IMR-90 (cell line): ENCODE data around the gene RBM23. TPM values are rescaled to one million over a fixed set of nuclear protein-coding genes. Genes with fewer than 3 reads are reported as not detected.

Experiments used
- ATAC-seq: fragments of 200-7000 bp; cut with Tn5 transposase; 2 replicates; pipeline ENCODE4 v1.9.1; 2020; ENCODE audit warnings: low read depth, mild to moderate bottlenecking, moderate library complexity
- BruUV-seq: library from RNA; stranded (reverse); fragments of 400-500 nt; replicated peaks from 2 replicates; lab custom pipeline; 2021; lab: Mats Ljungman, UMichigan
- CTCF ChIA-PET: fragments of 300-600 bp; formaldehyde crosslinking; extraction: SDS; loops from one replicate; lab custom pipeline; 2021; ENCODE audit warnings: antibody characterized with exemption; lab: Yijun Ruan, JAX
- POLR2A ChIA-PET: fragments of 300-600 bp; sonication (Branson Sonifier 250); formaldehyde crosslinking; loops from one replicate; lab custom pipeline; 2022; ENCODE audit warnings: antibody characterized with exemption; ENCODE audit not compliant: unreplicated experiment; lab: Charles Lee
- DNase-seq: peaks from one replicate; pipeline ENCODE4 v3.0.0; 2013
- H2AFZ ChIP-seq: replicated peaks from 2 replicates; pipeline ENCODE3; 2013; ENCODE audit warnings: low read length, mild to moderate bottlenecking; ENCODE audit not compliant: poor library complexity
- H2AK5ac ChIP-seq: 2 replicates; pipeline ENCODE4 v1.6.1; 2013; ENCODE audit warnings: low read depth, low read length, inconsistent platforms
- H2AK9ac ChIP-seq: replicated peaks from 2 replicates; pipeline ENCODE3; 2013; ENCODE audit warnings: mild to moderate bottlenecking, low read depth, low read length, moderate library complexity; ENCODE audit not compliant: poor library complexity
- H2BK120ac ChIP-seq: 2 replicates; pipeline ENCODE4 v1.6.1; 2013; ENCODE audit warnings: low read depth, low read length, inconsistent platforms
- H2BK15ac ChIP-seq: 3 replicates; pipeline ENCODE4 v1.6.1; 2013; ENCODE audit warnings: low read depth, low read length, inconsistent platforms
- H2BK20ac ChIP-seq: 2 replicates; pipeline ENCODE4 v1.6.1; 2013; ENCODE audit warnings: low read depth, mild to moderate bottlenecking, inconsistent platforms, low read length, moderate library complexity
- H2BK5ac ChIP-seq: 2 replicates; pipeline ENCODE4 v1.6.1; 2013; ENCODE audit warnings: mild to moderate bottlenecking, low read depth, low read length, inconsistent platforms; ENCODE audit not compliant: poor library complexity, severe bottlenecking
- H3K14ac ChIP-seq: replicated peaks from 2 replicates; pipeline ENCODE4 v1.6.1; 2013; ENCODE audit warnings: low read depth, low read length, inconsistent platforms
- H3K18ac ChIP-seq: 2 replicates; pipeline ENCODE4 v1.6.1; 2013; ENCODE audit warnings: low read depth, low read length, control low read depth
- H3K23ac ChIP-seq: 2 replicates; pipeline ENCODE4 v1.6.1; 2013; ENCODE audit warnings: low read depth, low read length, inconsistent platforms
- H3K27ac ChIP-seq: 2 replicates; pipeline ENCODE4 v1.5.1; 2013; ENCODE audit warnings: mild to moderate bottlenecking, control low read depth, low read length; ENCODE audit not compliant: insufficient read depth
- H3K27me3 ChIP-seq: 2 replicates; pipeline ENCODE4 v1.6.1; 2013; ENCODE audit warnings: low read length; ENCODE audit not compliant: control insufficient read depth, insufficient read depth
- H3K36me3 ChIP-seq: 2 replicates; pipeline ENCODE4 v1.6.1; 2013; ENCODE audit warnings: low read length, mixed read lengths; ENCODE audit not compliant: control insufficient read depth, insufficient read depth
- H3K4ac ChIP-seq: 2 replicates; pipeline ENCODE4 v1.6.1; 2013; ENCODE audit warnings: low read depth, low read length, inconsistent platforms
- H3K4me1 ChIP-seq: 2 replicates; pipeline ENCODE4 v1.6.1; 2013; ENCODE audit warnings: low read length, mixed read lengths; ENCODE audit not compliant: control insufficient read depth, insufficient read depth
- H3K4me2 ChIP-seq: 2 replicates; pipeline ENCODE4 v1.6.1; 2013; ENCODE audit warnings: low read depth, mild to moderate bottlenecking, control low read depth, low read length, moderate library complexity
- H3K4me3 ChIP-seq: 2 replicates; pipeline ENCODE4 v1.5.1; 2013; ENCODE audit warnings: low read depth, mild to moderate bottlenecking, control low read depth, low read length, moderate library complexity; ENCODE audit not compliant: insufficient read depth
- H3K56ac ChIP-seq: 2 replicates; pipeline ENCODE4 v1.6.1; 2013; ENCODE audit warnings: low read length, inconsistent platforms; ENCODE audit not compliant: insufficient read depth; ENCODE audit errors: extremely low read depth
- H3K79me1 ChIP-seq, 2 experiments: 2 replicates each; pipeline ENCODE4 v1.6.1; 2013; ENCODE audit warnings: low read length in 2 of 2, inconsistent platforms in 1 of 2, low read depth in 1 of 2
- H3K9ac ChIP-seq: 2 replicates; pipeline ENCODE4 v1.6.1; 2013; ENCODE audit warnings: low read depth, low read length, control low read depth
- H3K9me1 ChIP-seq: 2 replicates; pipeline ENCODE4 v1.6.1; 2013; ENCODE audit warnings: low read length, inconsistent platforms; ENCODE audit not compliant: insufficient read depth
- H3K9me3 ChIP-seq: 2 replicates; pipeline ENCODE4 v1.6.1; 2013; ENCODE audit warnings: low read length; ENCODE audit not compliant: control insufficient read depth, insufficient read depth
- H4K20me1 ChIP-seq: 2 replicates; pipeline ENCODE4 v1.6.1; 2013; ENCODE audit warnings: low read length, inconsistent platforms; ENCODE audit not compliant: insufficient read depth
- H4K5ac ChIP-seq: 2 replicates; pipeline ENCODE4 v1.6.1; 2013; ENCODE audit warnings: mild to moderate bottlenecking, low read depth, low read length, control low read depth
- H4K8ac ChIP-seq, 2 experiments: 2 replicates each; pipeline ENCODE4 v1.6.1; 2013; ENCODE audit warnings: low read depth in 2 of 2, low read length in 2 of 2, control low read depth in 1 of 2, inconsistent platforms in 1 of 2
- H4K91ac ChIP-seq: 2 replicates; pipeline ENCODE4 v1.6.1; 2013; ENCODE audit warnings: low read depth, low read length, inconsistent platforms; ENCODE audit not compliant: insufficient read depth
- BHLHE40 ChIP-seq: fragments of 150-350 bp; IDR thresholded peaks from 2 replicates; pipeline ENCODE4 v1.6.1; 2016; ENCODE audit warnings: mild to moderate bottlenecking, low read depth, low read length
- CEBPB ChIP-seq: IDR thresholded peaks from 2 replicates; pipeline ENCODE4 v1.6.1; 2012; ENCODE audit warnings: low read depth, low read length, improper control_type of control experiment
- CHD1 ChIP-seq: IDR thresholded peaks from 2 replicates; pipeline ENCODE4 v1.6.1; 2012; ENCODE audit warnings: low read depth, low read length, improper control_type of control experiment
- CTCF ChIP-seq: conservative IDR thresholded peaks from 2 replicates; pipeline ENCODE4 v1.5.1; 2012; ENCODE audit warnings: mild to moderate bottlenecking, low read depth, low read length, improper control_type of control experiment
- MAFK ChIP-seq: IDR thresholded peaks from 2 replicates; pipeline ENCODE4 v1.6.1; 2012; ENCODE audit warnings: low read depth, low read length, improper control_type of control experiment
- MAZ ChIP-seq: IDR thresholded peaks from 2 replicates; pipeline ENCODE4 v1.6.1; 2012; ENCODE audit warnings: low read depth, mild to moderate bottlenecking, low read length, improper control_type of control experiment, moderate library complexity, borderline replicate concordance
- MXI1 ChIP-seq: IDR thresholded peaks from 2 replicates; pipeline ENCODE4 v1.6.1; 2012; ENCODE audit warnings: low read depth, mild to moderate bottlenecking, low read length, moderate library complexity, borderline replicate concordance
- NFE2L2 ChIP-seq: fragments of 150-350 bp; IDR thresholded peaks from 2 replicates; pipeline ENCODE4 v1.6.1; 2016; ENCODE audit warnings: low read depth, mild to moderate bottlenecking, low read length
- POLR2A ChIP-seq: IDR thresholded peaks from 2 replicates; pipeline ENCODE4 v1.6.1; 2012; ENCODE audit warnings: mild to moderate bottlenecking, low read depth, low read length
- RAD21 ChIP-seq: IDR thresholded peaks from 2 replicates; pipeline ENCODE4 v1.6.1; 2012; ENCODE audit warnings: low read length, improper control_type of control experiment
- RCOR1 ChIP-seq: IDR thresholded peaks from 2 replicates; pipeline ENCODE4 v1.6.1; 2012; ENCODE audit warnings: mild to moderate bottlenecking, low read length, improper control_type of control experiment; ENCODE audit not compliant: insufficient replicate concordance
- SMC3 ChIP-seq: fragments of 150-350 bp; IDR thresholded peaks from 2 replicates; pipeline ENCODE4 v1.6.1; 2016; ENCODE audit warnings: low read depth, mild to moderate bottlenecking, antibody characterized with exemption, low read length, moderate library complexity
- USF2 ChIP-seq: fragments of 150-350 bp; IDR thresholded peaks from 2 replicates; pipeline ENCODE4 v1.6.1; 2017; ENCODE audit warnings: mild to moderate bottlenecking, antibody characterized with exemption, low read length, low read depth
- WGBS, 2 experiments: methylation state at CpG; one replicate each; pipeline versions ENCODE4 v1.1.5 to v1.1.7; 2013; ENCODE audit warnings: missing lambda C conversion rate in 2 of 2; ENCODE audit not compliant: insufficient read length in 1 of 2; ENCODE audit errors: extremely low coverage in 2 of 2; 5-methylcytosine and 5-hydroxymethylcytosine counted together
- dilution Hi-C: fragments of 300-500 bp; cut with HindIII; formaldehyde crosslinking; loops from one replicate; pipeline ENCODE4 v1.14.3; 2018; ENCODE audit warnings: low sequenced_read_pairs; ENCODE audit not compliant: unreplicated experiment
- in situ Hi-C: fragments of 300-500 bp; cut with MboI; formaldehyde crosslinking; loops from 3 replicates; pipeline ENCODE4 v1.14.3; 2019; ENCODE audit warnings: low sequenced_read_pairs, inconsistent platforms, mixed read lengths
- intact Hi-C: fragments of 100-400 bp; cut with micrococcal nuclease; formaldehyde crosslinking; loops from 2 replicates; pipeline ENCODE4 v1.10.0; 2022
- polyA plus RNA-seq, 3 experiments: library from polyadenylated mRNA; depleted of rRNA; stranded (reverse); fragments of >200 nt; gene quantifications; 2 replicates each; pipeline ENCODE4 v1.2.3, GENCODE V29; 2012; ENCODE audit warnings: low replicate concordance in 1 of 3
- total RNA-seq: library from RNA; depleted of rRNA; stranded (reverse); fragments of >200 nt; gene quantifications from 2 replicates; pipeline ENCODE4 v1.2.3, GENCODE V29; 2012

Gene RBM23
- total and polyA plus RNA-seq, 2 of the 4 experiments (the other 2 are of a cell fraction): 44.7 to 375 TPM

- no peak for TF ChIP-seq MAZ
- TF ChIP-seq SMC3: no peak
- TF ChIP-seq POLR2A: no peak
- no peak for TF ChIP-seq CEBPB
- TF ChIP-seq MAFK: no peak
Measured at GRCh38 chr14:22877000-22877501, 41.9 kb downstream of the RBM23 start (continued).

- CTCF ChIA-PET: no interaction called here
- ATAC-seq: no peak
- intact Hi-C loops: no loop called here
- TF ChIP-seq CTCF: no peak
- no peak for TF ChIP-seq NFE2L2
- TF ChIP-seq MXI1: no peak
- TF ChIP-seq MAFK: no peak
- TF ChIP-seq SMC3: no peak
- no peak for TF ChIP-seq RAD21
- TF ChIP-seq BHLHE40: no peak
- TF ChIP-seq CHD1: no peak
- TF ChIP-seq USF2: no peak
- TF ChIP-seq RCOR1: no peak
- no peak for TF ChIP-seq MAZ
Measured at GRCh38 chr14:22875748-22876319, 43.1 kb downstream of the RBM23 start.

More at GRCh38 chr14:22875748-22876319, 43.1 kb downstream of the RBM23 start:
- Histone ChIP-seq H3K9ac (no peak overlapping the region), H4K91ac (no peak overlapping the region), H3K27me3 (no peaks in the 10 kb centered on the region), H3K27ac (no peak overlapping the region), H3K4me1 (peaks cover 3% of the 10 kb centered on the region; the same call in 1 of the 2 replicates), H2AK5ac (no peak overlapping the region), H2AK9ac (no peak overlapping the region), H3K4me3 (no peak overlapping the region), H3K18ac (no peak overlapping the region), H2BK20ac (no peak overlapping the region), H3K4me2 (no peak overlapping the region), H3K79me1 (peaks cover 20 to 32% of the 10 kb centered on the region in 2 experiments; a peak in 3 of 4 replicates), H3K9me3 (no peaks in the 10 kb centered on the region), H3K4ac (no peak overlapping the region), H3K23ac (no peak overlapping the region), H2BK5ac (no peak overlapping the region), H2BK120ac (no peak overlapping the region), H3K36me3 (peaks cover 52% of the 10 kb centered on the region), H2BK15ac (no peak overlapping the region), H4K8ac (no peak overlapping the region), H4K5ac (no peak overlapping the region), H2AFZ (no peak overlapping the region), H3K14ac (no peak overlapping the region), H3K9me1 (0 out of 2 replicates have a peak, but pooled peaks cover 3% of the 10 kb centered on the region), H4K20me1 (peaks cover 9% of the 10 kb centered on the region), H3K56ac (no peak overlapping the region)
- dilution Hi-C loops: no loop called here
- POLR2A ChIA-PET: interaction anchor here (0.6 kb wide), 1 partner anchor 15 kb away, joined by 6 read pairs; no protein-coding TSS in a partner anchor
- in situ Hi-C loops: no loop called here
- DNase-seq: no peak
- WGBS, 2 experiments: 94% methylated on average over 20 of the region's 20 CpGs; no CpG with 5 or more reads in 1 of the 2 experiments
- BruUV-seq: no TSS peak
